Fibroblast of pulmonary artery (primary cell): Measurements from ENCODE around the gene KRTAP5-3.
"Not testable (repeated sequence)": the region's sequence is repeated elsewhere in the genome, so short reads cannot be mapped to it uniquely, and the experiment has no call there.

Experiments
- DNase-seq: peaks from one replicate; pipeline ENCODE4 v3.0.0-alpha.2; 2010; ENCODE audit warnings: low read depth
- H3K4me3 ChIP-seq: replicated peaks from 2 replicates; pipeline ENCODE4 v1.5.1; 2011; ENCODE audit warnings: low read depth, mild to moderate bottlenecking, control low read depth, low read length, moderate library complexity
- TF ChIP-seq, protein P1 (sequence below): IDR thresholded peaks from 2 replicates; pipeline ENCODE4 v1.5.1; 2011; ENCODE audit warnings: mild to moderate bottlenecking, control low read depth, low read length, inconsistent platforms; ENCODE audit errors: missing control alignments

Gene KRTAP5-3

DNA sequence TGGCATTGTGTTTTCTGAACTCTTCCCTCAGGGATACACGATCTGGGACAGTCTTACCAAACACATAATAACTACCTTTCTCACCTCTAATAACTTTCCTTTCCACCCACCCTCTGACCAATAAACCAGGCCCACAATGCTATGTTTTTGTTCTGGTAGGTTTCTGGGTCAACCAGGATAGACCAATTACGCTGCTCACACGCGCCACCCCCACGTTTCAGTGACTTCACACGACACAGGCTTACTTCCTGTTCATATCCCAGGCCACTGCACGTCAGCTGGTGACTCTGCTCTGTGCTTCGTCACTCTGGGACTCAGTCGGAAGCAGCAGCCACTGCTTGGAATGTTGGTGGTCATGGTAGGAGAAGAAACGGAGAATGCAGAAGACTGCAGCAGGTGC is 11.2 kb upstream of the KRTAP5-3 start:
- no peak for DNase-seq

DNA sequence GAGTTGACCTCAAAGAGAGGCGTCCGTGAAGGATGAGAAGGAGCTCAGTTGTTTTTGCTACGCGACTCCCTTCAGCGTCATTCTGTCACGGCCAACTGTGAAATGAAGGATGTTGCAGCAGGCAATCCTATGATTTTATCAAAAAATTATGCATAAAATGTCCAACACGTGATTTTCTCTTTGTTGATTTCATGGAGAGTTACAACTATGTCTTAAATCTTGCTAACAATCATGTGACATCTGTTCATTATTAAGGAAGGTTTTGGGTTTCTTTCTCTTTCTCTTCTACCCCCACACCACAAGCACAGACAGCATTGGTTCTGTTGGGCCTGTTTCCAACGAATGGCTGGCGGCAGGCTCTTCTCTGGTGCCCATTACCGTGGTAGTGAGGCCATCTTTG is 10.0 kb upstream of the KRTAP5-3 start:
- TF ChIP-seq, protein P1, sequence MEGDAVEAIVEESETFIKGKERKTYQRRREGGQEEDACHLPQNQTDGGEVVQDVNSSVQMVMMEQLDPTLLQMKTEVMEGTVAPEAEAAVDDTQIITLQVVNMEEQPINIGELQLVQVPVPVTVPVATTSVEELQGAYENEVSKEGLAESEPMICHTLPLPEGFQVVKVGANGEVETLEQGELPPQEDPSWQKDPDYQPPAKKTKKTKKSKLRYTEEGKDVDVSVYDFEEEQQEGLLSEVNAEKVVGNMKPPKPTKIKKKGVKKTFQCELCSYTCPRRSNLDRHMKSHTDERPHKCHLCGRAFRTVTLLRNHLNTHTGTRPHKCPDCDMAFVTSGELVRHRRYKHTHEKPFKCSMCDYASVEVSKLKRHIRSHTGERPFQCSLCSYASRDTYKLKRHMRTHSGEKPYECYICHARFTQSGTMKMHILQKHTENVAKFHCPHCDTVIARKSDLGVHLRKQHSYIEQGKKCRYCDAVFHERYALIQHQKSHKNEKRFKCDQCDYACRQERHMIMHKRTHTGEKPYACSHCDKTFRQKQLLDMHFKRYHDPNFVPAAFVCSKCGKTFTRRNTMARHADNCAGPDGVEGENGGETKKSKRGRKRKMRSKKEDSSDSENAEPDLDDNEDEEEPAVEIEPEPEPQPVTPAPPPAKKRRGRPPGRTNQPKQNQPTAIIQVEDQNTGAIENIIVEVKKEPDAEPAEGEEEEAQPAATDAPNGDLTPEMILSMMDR = no peak
- no peak for DNase-seq
- H3K4me3 ChIP-seq = no peak overlapping the region

More for the DNA sequence above, 11.2 kb upstream of the KRTAP5-3 start:
- H3K4me3 ChIP-seq = no peak overlapping the region
- TF ChIP-seq, protein P1 = no peak

DNA sequence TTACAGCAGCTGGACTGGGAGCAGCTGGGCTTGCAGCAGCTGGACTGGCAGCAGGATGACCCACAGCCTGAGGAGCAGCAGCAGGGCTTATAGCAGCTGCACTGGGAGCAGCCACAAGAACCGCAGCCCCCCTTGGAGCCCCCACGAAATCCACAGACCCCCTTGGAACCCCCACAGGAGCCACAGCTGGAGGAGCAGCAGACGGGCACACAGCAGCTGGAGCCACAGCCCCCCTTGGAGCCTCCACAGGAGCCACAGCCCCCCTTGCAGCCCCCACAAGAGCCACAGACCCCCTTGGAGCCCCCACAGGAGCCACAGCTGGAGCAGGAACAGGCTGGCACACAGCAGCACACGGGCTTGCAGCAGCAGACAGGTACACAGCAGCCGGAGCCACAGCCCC is 362 bp downstream of the KRTAP5-3 start:
- not testable (repeated sequence) for H3K4me3 ChIP-seq, DNase-seq

GRCh38 chr11:1607156-1607845 is 962 bp downstream of the KRTAP5-3 start:
- H3K4me3 ChIP-seq, DNase-seq: not testable (repeated sequence)

GRCh38 chr11:1605923-1606322 is 2.3 kb downstream of the KRTAP5-3 start:
- not testable (repeated sequence) for H3K4me3 ChIP-seq, DNase-seq

GRCh38 chr11:1604711-1605110 is 3.6 kb downstream of the KRTAP5-3 start:
- TF ChIP-seq, protein P1 = no peak
- DNase-seq = no peak
- no peak overlapping the region for H3K4me3 ChIP-seq

- H3K4me3 ChIP-seq = no peak overlapping the region
- TF ChIP-seq, protein P1 = no peak
- no peak for DNase-seq
These were observed 4.1 kb downstream of the KRTAP5-3 start for GRCh38 chr11:1604181-1604580.

GRCh38 chr11:1603629-1604028 is 4.6 kb downstream of the KRTAP5-3 start:
- no peak for DNase-seq
- TF ChIP-seq, protein P1 = no peak
- H3K4me3 ChIP-seq = no peak overlapping the region

- H3K4me3 ChIP-seq, DNase-seq: not testable (repeated sequence)
These were observed 6.6 kb downstream of the KRTAP5-3 start for GRCh38 chr11:1601663-1602062.
